ENCODE measurements around the gene CCBE1.
"Not testable (repeated sequence)": the region's sequence is repeated elsewhere in the genome, so short reads cannot be mapped to it uniquely, and the experiment has no call there.

CCBE1 gene

GRCh38 chr18:59528866-59529265, 168.4 kb downstream of the CCBE1 start:
- no peak for DNase-seq

GRCh38 chr18:59520562-59521355, 176.5 kb downstream of the CCBE1 start:
- no peak for DNase-seq

GRCh38 chr18:59518705-59519104, 178.5 kb downstream of the CCBE1 start:
- DNase-seq: no peak

- no peak for DNase-seq
Measured at GRCh38 chr18:59517446-59518165, 179.6 kb downstream of the CCBE1 start.

- DNase-seq: peak; percentile 57
Measured at GRCh38 chr18:59516356-59517155, 180.7 kb downstream of the CCBE1 start.

- not testable (repeated sequence) for DNase-seq
Measured at GRCh38 chr18:59515956-59516355, 181.3 kb downstream of the CCBE1 start.

- DNase-seq: no peak
Measured at GRCh38 chr18:59515147-59515546, 182.1 kb downstream of the CCBE1 start.

- DNase-seq: peak; percentile 83
Measured at GRCh38 chr18:59514203-59514602, 183.0 kb downstream of the CCBE1 start.

- no peak for DNase-seq
Measured at GRCh38 chr18:59512025-59512755, 185.0 kb downstream of the CCBE1 start.

- no peak for DNase-seq
Measured at GRCh38 chr18:59509481-59510442, 187.5 kb downstream of the CCBE1 start.

GRCh38 chr18:59505356-59505755, 191.9 kb downstream of the CCBE1 start:
- DNase-seq: peak; percentile 63

GRCh38 chr18:59502274-59503175, 194.7 kb downstream of the CCBE1 start:
- peak; percentile 94 for DNase-seq

GRCh38 chr18:59501920-59502273, 195.3 kb downstream of the CCBE1 start:
- DNase-seq: peak; percentile 38

GRCh38 chr18:59500765-59501164, 196.5 kb downstream of the CCBE1 start:
- no peak for DNase-seq

- DNase-seq: no peak
Measured at GRCh38 chr18:59498506-59499086, 198.6 kb downstream of the CCBE1 start.

GRCh38 chr18:59492756-59493421, 204.3 kb downstream of the CCBE1 start:
- DNase-seq: no peak

GRCh38 chr18:59488899-59489298, 208.3 kb downstream of the CCBE1 start:
- DNase-seq: no peak

GRCh38 chr18:59485382-59485781, 211.8 kb downstream of the CCBE1 start:
- DNase-seq: no peak

All from fibroblast of skin of abdomen (primary cell).